ENCODE measurements around the gene EAPP.
"Not testable (repeated sequence)": the region's sequence is repeated elsewhere in the genome, so short reads cannot be mapped to it uniquely, and the experiment has no call there.

Gene EAPP, protein sequence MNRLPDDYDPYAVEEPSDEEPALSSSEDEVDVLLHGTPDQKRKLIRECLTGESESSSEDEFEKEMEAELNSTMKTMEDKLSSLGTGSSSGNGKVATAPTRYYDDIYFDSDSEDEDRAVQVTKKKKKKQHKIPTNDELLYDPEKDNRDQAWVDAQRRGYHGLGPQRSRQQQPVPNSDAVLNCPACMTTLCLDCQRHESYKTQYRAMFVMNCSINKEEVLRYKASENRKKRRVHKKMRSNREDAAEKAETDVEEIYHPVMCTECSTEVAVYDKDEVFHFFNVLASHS

DNA sequence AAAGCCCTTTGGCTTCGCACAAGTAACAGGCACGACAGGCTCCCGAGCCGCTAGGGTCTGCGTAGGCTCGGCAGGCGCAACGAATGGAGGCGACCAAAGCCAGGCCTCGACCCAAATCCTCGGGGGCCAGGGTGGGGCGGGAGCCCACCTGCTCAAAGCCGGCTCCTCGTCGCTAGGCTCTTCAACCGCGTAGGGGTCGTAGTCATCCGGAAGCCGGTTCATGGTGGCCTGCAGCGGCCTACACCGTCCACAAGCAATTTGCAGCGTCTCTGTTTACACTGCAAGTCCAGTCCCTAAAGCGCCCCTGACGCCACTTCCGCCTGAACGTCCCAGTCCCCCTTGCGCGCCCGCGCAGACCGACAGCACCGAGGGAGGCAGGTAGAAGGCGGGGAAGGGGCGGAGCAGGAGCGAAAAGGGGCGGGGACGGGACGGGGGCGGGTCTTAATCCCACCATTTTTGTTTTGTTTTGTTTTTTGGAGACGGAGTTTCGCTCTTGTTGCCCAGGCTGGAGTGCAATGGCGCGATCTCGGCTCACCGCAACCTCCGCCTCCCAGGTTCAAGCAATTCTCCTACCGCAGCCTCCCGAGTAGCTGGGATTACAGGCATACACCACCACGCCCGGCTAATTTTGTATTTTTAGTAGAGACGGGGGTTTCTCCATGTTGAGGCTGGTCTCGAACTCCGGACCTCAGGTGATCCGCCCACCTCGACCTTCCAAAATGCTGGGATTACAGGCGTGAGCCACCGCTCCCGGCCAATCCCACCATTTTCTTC, at the start of gene EAPP:
Gene EAPP (minus strand): TSS at position 295 of the 774 bp plus-strand sequence. CDS start 73 bp downstream, at position 222.
- DNase-seq = no peak

DNA sequence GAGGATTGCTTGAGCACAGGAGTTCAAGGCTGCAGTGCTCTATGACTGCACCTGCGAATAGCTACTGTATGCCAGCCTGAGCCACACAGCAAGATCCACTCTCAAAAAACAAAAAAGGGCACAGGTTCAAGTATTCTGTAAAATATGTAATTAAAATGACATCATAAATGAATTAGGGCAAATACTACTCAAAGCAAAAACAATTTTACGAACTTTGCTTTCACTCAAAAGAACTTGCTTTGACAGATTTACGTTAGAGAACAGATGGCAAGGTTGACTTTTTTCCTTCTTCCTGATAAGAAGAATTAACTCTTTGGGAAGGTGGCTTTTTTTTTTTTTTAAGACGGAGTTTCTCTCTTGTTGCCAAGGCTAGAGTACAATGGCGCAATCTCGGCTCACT, 44.0 kb upstream of the EAPP start:
- no peak for DNase-seq

DNA sequence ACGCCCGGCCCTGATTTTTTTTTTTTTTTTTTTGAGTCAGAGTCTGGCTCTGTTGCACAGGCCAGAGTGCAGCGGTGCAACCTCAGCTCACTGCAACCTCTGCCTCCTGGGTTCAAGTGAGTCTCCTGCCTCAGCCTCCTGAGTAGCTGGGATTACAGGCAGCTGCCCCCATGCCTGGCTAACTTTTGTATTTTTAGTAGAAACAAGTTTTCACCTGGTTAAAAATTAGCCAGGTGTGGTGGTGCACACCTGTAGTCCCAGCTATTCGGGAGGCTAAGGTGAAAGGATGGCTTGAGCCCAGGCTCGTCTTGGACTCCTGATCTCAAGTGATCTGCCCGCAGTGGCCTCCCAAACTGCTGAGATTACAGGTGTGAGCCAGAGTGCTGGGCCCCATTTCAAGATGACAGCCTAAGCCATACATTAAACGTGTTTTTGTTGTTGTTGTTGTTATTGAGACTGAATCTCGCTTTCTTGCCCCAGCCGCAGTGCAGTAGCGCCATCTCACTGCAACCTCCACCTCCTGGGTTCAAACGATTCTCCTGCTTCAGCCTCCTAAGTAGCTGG, 42.7 kb upstream of the EAPP start:
- no peak for DNase-seq

DNA sequence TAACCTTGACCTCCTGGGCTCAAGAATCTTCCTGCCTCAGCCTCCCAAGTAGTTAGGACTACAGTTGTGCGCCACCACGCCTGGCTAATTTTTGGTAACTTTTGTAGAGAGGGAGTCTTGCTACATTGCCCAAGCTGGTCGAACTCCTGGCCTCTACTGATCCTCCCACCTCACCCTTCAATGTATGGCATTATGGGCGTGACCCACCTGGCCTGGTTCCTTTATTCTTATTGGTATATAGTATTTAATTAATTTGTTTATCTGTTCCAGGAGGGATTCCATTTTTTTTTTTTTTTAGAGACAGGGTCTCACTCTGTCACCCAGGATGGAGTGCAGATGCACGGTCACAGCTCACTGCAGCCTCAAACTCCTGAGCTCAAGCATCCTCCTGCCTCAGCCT, 40.9 kb upstream of the EAPP start:
- no peak for DNase-seq

DNA sequence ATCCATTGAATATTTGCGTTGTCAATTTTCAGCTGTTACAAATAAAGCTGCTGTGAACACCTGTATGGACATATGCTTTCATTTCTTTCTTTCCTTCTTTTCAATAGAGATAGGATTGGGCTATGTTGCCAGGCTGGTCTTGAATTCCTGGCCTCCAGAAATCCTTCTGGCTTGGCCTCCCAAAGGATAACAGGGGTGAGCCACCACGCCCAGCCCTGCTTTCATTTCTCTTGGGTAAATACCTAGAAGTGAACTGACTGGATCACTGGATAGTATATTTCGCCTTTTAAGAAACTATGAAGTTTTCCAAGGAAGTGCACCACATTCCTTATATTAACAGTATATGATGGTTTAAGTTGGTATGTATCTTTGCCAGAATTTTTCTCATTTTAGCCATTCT, 32.3 kb upstream of the EAPP start:
- DNase-seq = no peak

DNA sequence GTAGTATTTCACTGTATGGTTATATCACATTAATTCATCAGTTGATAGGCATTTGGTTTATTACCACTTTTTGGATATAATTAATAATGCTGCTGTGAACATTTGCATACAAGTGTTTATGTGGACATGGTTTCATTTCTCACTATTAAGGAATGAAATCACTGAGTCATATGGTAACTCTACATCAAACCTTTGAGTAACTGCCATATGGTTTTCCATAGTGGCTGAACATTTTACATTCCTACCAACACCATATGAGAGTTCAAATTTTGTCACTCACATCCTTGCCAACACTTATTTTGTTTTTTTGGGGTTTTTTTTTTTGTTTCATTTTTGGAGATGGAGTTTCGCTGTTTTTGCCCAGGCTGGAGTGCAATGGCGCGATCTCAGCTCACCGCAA, 30.2 kb upstream of the EAPP start:
- DNase-seq = no peak

DNA sequence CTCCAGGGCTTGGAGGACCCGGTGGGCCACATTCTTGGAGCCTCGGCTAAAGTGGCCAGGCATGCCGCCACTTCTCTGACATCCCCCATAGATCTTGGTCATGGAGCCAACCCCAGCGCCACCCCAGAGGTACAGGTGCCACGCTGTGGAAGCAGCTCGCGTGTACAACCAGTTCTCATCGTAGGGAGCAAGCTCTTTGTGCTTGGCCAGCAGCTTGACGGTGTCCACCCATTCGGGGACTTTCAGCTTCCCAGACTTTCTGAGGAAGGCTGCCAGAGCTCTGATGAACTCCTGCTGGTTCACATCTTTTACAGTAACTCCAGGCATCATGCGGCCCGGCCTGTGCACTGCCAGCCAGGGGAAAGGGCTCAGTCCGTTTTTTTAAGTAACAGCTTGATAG, 29.3 kb upstream of the EAPP start:
- DNase-seq = no peak

DNA sequence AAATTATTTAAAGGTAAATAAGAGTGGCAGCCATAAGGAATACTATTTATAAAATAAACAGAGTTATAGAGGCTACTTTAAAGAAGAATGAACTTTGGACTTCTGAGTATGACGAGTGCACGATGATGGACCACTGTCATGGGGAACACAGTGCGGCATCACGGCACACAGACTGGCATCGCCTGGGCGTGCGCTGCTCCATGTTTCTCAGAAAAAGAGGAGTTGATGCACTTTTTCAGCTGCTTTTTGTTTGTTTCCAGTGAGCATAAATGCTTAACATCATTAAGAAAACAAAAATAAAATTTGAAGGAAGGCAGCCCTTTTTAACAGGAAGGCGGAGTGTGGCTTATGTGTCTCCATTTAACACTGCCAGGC, 23.3 kb upstream of the EAPP start:
- no peak for DNase-seq

DNA sequence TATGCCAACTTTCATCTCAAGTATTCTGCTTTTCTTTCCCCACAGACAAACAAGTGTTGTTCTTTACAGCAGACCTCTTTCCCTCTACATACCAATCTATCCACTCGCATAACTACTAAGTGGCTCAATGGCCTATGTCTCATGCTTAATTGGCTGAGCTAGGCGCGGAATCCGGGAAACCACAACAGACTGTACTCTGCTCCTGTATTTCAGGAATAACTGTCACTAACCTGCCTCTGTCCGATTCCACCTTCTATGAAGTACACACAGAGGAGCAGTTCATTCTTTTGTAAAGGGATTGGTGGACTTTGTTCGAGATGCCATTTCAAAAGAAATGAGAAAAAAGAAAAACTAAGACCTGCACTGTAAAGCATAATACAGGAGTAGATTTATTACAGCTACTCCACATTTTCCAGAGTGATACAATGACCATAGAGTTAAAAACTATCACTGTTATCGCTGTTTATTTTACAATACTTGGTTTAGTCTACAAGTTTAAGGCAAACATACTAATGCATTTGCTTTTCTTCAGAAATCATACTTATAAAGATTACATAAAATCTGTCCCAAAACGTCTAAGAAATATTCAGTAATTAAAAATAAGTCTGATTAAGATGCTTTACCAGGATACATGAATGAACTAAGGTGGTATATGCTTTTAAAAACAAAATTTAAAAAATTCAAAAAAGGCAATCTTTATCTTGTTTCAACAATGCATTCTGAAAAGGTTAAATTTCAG, 22.7 kb upstream of the EAPP start:
- DNase-seq = not testable (repeated sequence)

DNA sequence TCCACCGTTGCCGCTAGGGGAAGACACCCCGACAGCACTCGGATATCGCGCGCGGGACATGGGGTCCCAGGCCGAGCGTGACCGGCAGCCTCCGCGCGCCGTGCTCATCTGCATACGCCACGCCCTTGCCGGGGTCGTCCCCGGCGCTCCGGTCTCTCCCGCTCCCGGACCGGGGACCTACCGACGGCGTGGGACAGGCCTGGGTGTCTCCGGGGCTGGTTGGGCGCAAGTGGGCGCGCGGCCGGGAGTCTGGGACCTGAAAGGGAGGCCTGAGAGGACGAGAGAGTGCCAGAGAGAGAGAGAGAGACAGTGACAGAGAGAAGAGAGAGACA, 17.0 kb upstream of the EAPP start:
- DNase-seq = not testable (repeated sequence)

DNA sequence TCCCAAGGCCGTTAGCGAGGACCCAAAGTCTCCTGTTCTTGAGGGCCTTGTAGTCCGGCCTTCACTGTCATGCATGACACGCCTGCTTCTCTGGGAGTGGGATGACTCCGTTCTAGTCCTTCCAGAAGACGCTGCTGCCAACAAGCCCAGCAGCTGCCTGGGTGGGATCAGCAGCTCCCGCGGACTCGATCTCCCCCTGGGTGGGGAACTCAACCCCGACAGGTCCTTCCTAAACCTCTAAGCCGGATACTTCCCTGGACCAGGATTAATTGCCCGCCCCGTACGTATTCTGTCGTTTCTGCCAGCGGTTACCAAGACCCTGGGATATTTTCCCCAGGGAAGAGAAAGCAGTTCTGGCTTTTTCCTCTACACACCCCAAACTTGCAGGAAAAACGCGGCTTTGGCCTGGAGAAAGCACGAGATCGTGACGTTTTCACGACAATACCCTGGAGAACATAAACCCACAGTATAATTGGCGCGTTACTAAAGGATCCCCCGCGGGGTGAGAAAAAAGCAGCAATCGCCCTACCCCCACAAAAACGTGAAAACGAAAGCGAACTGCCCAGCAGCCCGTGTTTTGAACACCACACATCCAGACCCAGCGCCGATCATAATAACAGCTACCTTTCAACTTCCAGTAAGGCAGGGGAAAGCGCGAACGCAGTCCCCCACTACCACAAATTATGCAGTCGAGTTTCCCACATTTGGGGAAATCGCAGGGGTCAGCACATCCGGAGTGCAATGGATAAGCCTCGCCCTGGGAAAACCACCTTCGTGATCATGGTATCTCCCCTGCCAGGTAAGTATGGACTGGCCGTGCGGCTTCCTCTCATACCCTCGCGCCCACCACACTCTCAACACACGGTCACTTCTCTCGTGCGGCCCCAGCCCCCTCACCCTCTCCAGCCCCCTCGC, 16.3 kb upstream of the EAPP start:
- not testable (repeated sequence) for DNase-seq

DNA sequence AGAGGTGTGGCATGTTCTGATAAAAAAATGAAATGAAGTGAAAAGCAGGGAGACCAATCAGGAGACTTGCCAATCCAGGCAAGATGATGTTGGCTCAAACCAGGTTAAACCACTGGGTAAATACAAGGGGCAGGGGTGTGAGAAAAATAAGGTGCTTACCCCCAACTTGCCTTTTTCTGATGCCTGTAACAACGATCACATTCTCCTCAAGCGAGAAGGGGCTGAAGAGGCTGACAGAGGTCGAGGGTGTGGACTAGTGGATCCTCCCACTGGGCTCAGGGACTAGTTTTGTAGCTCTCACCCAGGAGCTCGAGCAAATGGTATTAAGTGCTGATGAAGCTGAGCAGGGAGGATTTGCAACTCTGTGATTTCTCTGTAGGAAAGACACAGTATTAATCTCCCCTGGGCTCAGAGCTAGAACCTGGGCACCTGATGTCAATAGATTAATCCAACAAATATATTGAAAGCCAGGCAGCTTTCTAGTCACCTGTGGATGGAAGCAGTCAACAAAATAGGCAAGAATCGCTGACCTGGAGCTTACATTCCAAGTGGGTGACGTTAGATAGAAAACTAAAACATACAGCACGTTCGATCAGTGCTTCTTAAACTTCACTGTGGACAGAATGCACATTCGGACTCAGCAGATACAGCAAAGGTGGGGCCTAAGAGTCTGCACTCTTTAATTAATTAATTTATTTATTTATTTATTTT, 15.2 kb upstream of the EAPP start:
- no peak for DNase-seq

DNA sequence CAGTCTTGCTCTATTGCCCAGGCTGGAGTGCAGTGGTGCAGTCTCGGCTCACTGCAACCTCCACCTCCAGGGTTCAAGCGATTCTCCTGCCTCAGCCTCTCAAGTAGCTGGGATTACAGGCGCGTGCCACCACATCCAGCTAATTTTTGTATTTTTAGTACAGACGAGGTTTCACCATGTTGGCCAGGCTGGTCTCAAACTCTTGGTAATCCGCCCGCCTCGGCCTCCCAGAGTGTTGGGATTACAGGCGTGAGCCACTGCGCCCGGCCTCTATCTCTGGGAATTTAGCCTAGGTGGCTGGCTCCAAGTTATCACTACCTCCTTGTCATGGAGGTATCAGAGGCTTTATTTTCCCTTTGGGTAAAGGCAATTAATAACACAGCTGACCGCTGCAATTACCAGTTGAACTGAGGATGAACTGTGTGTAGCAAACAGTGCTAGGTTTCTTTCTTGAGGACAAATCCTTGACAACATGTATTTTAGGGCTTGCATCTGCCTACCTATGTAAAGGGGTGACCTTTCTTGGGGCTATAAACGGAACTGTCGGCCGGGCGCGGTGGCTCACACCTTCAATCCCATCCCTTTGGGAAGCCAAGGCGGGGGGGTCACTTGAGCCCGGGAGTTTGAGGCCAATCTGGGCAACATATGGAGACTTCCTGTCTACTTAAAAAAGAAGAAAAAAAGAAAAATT, 9.9 kb upstream of the EAPP start:
- DNase-seq = not testable (repeated sequence)

DNA sequence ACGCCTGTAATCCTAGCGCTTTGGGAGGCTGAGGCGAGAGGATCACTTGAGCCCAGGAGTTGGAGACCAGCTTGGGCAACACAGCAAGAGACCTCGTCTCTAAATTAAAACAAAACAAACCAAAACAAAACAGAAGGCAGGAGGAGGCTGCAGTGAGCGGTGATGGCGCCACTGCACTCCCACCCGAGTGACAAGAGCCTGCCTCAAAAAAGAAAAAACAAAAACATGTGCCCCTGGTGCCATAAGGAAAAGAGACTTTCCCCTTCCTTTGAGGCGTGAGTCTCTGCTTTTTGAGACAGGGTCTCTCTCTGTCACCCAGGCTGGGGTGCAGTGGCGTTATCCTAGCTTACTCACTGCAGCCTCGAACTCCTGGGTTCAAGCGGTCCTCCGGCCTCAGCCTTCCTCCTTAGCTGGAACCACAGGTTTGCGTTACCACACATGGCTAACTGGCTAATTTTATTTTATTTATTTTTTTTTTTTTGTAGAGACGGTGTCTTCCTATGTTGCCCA, 9.0 kb upstream of the EAPP start:
- DNase-seq = no peak

DNA sequence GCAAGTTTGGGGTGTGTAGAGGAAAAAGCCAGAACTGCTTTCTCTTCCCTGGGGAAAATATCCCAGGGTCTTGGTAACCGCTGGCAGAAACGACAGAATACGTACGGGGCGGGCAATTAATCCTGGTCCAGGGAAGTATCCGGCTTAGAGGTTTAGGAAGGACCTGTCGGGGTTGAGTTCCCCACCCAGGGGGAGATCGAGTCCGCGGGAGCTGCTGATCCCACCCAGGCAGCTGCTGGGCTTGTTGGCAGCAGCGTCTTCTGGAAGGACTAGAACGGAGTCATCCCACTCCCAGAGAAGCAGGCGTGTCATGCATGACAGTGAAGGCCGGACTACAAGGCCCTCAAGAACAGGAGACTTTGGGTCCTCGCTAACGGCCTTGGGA, 7.6 kb upstream of the EAPP start:
- not testable (repeated sequence) for DNase-seq

DNA sequence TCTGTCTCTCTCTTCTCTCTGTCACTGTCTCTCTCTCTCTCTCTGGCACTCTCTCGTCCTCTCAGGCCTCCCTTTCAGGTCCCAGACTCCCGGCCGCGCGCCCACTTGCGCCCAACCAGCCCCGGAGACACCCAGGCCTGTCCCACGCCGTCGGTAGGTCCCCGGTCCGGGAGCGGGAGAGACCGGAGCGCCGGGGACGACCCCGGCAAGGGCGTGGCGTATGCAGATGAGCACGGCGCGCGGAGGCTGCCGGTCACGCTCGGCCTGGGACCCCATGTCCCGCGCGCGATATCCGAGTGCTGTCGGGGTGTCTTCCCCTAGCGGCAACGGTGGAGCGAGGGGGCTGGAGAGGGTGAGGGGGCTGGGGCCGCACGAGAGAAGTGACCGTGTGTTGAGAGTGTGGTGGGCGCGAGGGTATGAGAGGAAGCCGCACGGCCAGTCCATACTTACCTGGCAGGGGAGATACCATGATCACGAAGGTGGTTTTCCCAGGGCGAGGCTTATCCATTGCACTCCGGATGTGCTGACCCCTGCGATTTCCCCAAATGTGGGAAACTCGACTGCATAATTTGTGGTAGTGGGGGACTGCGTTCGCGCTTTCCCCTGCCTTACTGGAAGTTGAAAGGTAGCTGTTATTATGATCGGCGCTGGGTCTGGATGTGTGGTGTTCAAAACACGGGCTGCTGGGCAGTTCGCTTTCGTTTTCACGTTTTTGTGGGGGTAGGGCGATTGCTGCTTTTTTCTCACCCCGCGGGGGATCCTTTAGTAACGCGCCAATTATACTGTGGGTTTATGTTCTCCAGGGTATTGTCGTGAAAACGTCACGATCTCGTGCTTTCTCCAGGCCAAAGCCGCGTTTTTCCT, 7.0 kb upstream of the EAPP start:
- DNase-seq = not testable (repeated sequence)

DNA sequence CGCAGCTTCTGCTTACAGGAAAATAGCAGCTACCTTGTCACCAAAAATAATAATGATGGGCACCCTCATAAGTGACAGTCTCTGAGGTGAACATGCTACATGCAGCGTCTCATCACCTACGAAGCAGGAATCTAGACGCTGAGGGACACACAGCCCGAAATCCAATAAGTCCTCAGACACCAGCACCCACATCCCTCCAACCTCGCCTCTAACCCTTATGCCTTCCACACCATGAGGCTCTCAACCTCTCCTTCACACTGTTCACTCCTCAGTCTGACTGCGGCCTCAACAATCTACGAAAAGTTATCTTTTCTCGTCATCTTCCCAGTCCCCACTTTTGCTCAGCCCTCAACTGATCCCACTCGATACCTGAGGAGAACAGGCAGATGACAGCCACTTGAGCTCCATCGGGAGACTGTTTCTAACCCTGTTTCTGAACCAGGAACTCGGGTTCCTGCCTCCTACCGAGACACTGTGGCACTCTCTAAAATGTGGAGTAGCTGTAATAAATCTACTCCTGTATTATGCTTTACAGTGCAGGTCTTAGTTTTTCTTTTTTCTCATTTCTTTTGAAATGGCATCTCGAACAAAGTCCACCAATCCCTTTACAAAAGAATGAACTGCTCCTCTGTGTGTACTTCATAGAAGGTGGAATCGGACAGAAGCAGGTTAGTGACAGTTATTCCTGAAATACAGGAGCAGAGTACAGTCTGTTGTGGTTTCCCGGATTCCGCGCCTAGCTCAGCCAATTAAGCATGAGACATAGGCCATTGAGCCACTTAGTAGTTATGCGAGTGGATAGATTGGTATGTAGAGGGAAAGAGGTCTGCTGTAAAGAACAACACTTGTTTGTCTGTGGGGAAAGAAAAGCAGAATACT, 919 bp upstream of the EAPP start:
- not testable (repeated sequence) for DNase-seq

DNA sequence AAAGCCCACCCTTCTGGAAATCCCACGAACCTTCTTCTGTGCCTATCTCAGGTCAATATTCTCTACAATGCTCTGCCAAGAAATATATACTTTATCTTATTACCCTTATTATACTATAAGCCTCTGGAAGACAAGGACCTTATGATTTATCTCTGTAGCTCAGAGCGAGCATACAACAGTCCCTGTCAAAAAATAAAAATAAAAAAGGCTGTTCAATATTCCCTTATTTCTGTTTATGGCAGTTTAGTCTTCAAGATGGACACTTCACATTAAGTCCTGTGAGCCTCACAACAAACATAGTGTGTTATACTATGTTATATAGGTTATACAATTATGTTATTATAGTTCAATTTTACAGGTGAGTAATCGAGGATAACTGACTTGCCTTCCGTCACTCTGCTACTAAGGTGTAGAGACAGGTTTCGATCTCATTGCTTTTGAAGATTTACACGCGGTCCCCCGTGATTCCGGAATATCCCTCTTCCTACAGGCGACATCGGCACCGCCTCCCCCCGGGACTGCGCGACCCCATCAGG, 562 bp downstream of the EAPP start:
- no peak for DNase-seq

DNA sequence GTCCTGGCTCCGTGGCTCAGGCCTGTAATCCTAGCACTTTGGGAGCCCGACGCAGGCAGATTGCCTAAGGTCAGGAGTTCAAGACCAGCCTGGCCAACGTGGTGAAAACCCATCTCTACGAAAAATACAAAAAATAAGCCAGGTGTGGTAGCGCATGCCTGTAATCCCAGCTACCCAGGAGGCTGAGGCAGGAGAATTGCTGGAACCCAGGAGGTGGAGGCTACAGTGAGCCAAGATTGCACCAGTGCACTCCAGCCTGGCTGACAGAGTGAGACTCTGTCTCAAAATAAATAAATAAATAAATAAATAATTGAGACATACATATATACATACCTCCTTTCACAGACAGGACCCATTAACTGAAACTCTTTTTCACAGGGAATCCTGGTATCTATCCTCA, 1.4 kb downstream of the EAPP start:
- not testable (repeated sequence) for DNase-seq
